Esophagus squamous epithelium (tissue), 4 donors: ENCODE results near the gene TNFRSF13B.

Experiments used
- CTCF ChIP-seq, 6 experiments: fragments of 450-650 bp in 4 of 6; fragments of 200-600 bp in 2 of 6; sonication (generic) in 2 of 6; IDR thresholded peaks; one replicate each; pipeline ENCODE4 v1.5.1; 2016 to 2019; ENCODE audit warnings: antibody characterized with exemption in 6 of 6, mild to moderate bottlenecking in 4 of 6, moderate library complexity in 4 of 6
- POLR2A ChIP-seq, 4 donors: fragments of 450-650 bp; IDR thresholded peaks; one replicate each; pipeline ENCODE4 v1.6.1; 2017; ENCODE audit warnings: antibody characterized with exemption in 4 of 4, mild to moderate bottlenecking in 4 of 4, moderate library complexity in 3 of 4

DNA sequence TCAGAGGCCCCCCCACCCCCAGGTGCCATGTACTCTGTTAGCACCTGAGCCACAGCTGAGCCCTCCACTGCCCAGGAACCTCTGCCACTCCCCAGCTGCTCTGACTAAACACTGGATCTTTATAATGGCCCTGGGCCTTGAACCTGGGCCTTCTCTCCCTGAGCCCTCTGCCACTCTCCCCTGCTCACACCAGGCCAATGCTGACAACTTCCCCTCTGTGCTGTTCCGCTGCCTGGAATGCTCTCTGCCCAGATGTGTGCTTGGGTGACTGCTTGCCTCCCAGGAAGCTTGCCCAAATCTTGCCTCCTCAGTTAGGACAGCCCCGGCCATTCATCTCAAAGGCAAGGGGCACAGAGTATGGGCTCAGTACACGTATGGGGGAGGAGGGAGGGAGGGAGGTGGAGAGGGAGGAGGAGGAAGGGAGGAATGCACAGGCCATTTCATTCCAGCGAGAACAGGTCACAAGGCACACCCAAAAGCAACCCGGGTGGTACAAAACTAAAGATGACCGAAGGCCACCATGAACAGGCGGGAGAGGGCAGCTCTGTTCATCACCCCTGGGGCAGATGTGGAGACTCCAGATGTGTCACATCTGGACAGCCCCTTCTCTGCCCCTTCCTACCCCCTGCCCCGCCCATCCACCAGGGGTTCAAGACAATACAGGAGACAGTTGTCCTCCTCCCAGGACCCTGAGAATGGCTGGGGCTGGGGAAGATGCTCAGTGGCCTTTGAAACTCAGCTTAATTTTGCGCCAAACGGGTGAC is 15.3 kb upstream of the TNFRSF13B start:
- TF ChIP-seq CTCF (IDR thresholded peaks at IDR 0.05): no peak
- no peak for TF ChIP-seq POLR2A (IDR thresholded peaks at IDR 0.05)
